Activated CD4-positive, alpha-beta T cell treated with anti-CD3 and anti-CD28 coated beads, Interleukin-2, amount 10 ng/mL, durations not matched to agents 7 days and 5 days (primary cell): ENCODE results near the gene NT5C2. TPM values are rescaled to one million over a fixed set of nuclear protein-coding genes. Genes with fewer than 3 reads are reported as not detected.

Experiments
- total RNA-seq, 2 experiments: library from RNA; stranded (reverse); gene quantifications; one replicate each; pipeline ENCODE4 v1.2.3, GENCODE V29; 2021

NT5C2 gene
- total RNA-seq, 2 experiments from 2014 or later: 66.1 to 80.2 TPM

Other genes starting within 250 kb of the NT5C2 start
- gene RPEL1, start 52.6 kb upstream of the NT5C2 start, total RNA-seq: not detected
- gene INA, start 83.9 kb upstream of the NT5C2 start, total RNA-seq: under 1 TPM in 1 of 2 experiments, not detected in 1; 0.10 TPM
- gene PCGF6, start 157.9 kb upstream of the NT5C2 start, total RNA-seq: 10 to 100 TPM; 12.2 to 13.0 TPM
- 10 to 100 TPM; 13.2 to 15.1 TPM for gene TAF5, start 174.7 kb upstream of the NT5C2 start, total RNA-seq
- 100 to 1,000 TPM; 260 to 276 TPM for gene ATP5MK, start 203.2 kb upstream of the NT5C2 start, total RNA-seq
- gene PDCD11, start 203.4 kb upstream of the NT5C2 start, total RNA-seq: 10 to 100 TPM; 43.4 to 51.8 TPM